PFSK-1 (cell line): Measurements from ENCODE around the gene NME4.

Source experiments
- FOXP2 ChIP-seq: optimal IDR thresholded peaks from 2 replicates; pipeline ENCODE3; 2011; ENCODE audit warnings: borderline replicate concordance, control low read depth, inconsistent platforms; ENCODE audit not compliant: insufficient read depth; ENCODE audit errors: extremely low read length, extremely low read depth
- POLR2AphosphoS5 ChIP-seq: IDR thresholded peaks from 2 replicates; pipeline ENCODE4 v1.6.1; 2012; ENCODE audit warnings: low read depth, mild to moderate bottlenecking, control low read depth, low read length, moderate library complexity
- SIN3A ChIP-seq: IDR thresholded peaks from 2 replicates; pipeline ENCODE4 v1.6.1; 2012; ENCODE audit warnings: mild to moderate bottlenecking, low read length, moderate library complexity, borderline replicate concordance; ENCODE audit not compliant: insufficient read depth
- TAF1 ChIP-seq: IDR thresholded peaks from 2 replicates; pipeline ENCODE4 v1.6.1; 2012; ENCODE audit warnings: low read length, control low read depth, borderline replicate concordance; ENCODE audit not compliant: insufficient read depth
- TF ChIP-seq, protein P1 (sequence below), 2 experiments: IDR thresholded peaks; 2 replicates each; pipeline versions ENCODE4 v1.6.1 to v1.8.0; 2011 to 2012; ENCODE audit warnings: low read depth in 2 of 2, low read length in 2 of 2, control low read depth in 1 of 2, inconsistent platforms in 1 of 2, mild to moderate bottlenecking in 1 of 2, moderate library complexity in 1 of 2; ENCODE audit not compliant: insufficient read depth in 1 of 2

Gene NME4

DNA sequence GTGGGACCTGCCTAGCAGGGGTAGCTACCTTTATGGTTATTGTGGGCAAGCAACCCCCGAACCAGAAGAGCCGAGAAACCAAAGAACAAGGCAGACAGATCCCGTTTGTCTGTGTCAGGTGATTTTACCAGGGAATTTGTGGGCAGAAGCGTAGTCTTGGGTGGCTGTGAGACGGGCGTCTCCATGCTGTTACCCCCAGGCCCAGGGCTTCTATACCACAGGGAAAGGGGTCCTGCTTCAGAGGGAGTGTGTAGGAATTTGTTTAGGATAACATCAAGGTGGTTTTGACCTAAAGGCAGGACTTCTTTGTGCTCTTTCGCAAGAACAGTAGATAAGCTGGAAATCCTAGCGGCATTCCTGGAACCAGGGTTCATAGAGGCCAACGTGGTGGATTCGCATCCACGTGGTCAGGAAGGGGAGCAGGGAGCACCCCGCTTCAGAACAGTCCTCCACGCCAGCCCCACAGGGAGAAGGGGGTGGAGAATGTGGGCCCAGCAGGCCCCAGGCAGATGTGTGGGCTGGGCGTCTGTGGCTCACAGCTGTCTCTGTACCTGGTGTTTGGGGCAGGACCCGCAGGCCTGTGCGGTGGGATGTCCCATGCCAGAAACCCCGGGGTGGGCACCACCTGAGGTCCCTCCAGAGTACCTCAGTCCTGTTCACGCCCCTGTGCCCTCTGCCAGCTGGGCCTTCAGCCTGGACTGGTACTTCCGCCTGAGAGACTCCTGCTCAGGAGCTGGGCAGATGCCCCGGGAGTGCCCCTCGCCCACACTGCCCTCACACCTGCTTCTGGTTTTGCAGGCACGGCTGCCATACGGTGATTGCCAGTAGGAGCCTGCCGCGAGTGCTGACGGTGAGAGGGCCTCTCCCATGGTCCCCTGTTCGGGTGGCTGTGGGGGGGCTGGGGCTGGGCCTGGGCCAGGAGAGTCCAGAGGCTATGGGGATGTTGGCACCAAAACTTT is 8.8 kb downstream of the NME4 start:
- TF ChIP-seq TAF1 (no peak), SIN3A (no peak), FOXP2 (no peak), POLR2AphosphoS5 (no peak)
- TF ChIP-seq, protein P1, sequence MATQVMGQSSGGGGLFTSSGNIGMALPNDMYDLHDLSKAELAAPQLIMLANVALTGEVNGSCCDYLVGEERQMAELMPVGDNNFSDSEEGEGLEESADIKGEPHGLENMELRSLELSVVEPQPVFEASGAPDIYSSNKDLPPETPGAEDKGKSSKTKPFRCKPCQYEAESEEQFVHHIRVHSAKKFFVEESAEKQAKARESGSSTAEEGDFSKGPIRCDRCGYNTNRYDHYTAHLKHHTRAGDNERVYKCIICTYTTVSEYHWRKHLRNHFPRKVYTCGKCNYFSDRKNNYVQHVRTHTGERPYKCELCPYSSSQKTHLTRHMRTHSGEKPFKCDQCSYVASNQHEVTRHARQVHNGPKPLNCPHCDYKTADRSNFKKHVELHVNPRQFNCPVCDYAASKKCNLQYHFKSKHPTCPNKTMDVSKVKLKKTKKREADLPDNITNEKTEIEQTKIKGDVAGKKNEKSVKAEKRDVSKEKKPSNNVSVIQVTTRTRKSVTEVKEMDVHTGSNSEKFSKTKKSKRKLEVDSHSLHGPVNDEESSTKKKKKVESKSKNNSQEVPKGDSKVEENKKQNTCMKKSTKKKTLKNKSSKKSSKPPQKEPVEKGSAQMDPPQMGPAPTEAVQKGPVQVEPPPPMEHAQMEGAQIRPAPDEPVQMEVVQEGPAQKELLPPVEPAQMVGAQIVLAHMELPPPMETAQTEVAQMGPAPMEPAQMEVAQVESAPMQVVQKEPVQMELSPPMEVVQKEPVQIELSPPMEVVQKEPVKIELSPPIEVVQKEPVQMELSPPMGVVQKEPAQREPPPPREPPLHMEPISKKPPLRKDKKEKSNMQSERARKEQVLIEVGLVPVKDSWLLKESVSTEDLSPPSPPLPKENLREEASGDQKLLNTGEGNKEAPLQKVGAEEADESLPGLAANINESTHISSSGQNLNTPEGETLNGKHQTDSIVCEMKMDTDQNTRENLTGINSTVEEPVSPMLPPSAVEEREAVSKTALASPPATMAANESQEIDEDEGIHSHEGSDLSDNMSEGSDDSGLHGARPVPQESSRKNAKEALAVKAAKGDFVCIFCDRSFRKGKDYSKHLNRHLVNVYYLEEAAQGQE (IDR thresholded peaks at IDR 0.05; ENCODE audit: insufficient read depth in 1 of 2, low read depth in 2 of 2, low read length in 2 of 2): no peak

DNA sequence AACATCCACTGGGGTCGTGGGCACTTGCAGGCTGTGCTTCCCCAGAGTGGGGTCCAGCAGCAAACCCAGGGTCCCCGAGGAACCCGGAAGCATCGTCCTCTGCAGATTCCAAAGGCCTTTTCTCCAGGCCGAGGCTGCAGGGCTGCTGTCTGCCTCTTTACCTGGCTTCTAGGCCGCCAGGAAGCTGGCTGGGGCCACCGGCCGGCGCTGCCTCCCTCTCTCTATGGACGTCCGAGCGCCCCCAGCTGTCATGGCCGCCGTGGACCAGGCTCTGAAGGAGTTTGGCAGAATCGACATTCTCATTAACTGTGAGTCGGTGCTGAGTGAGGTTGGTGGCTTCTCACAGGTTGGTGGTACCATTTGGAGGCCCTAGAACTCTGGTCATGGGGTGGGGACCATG is 10.3 kb downstream of the NME4 start:
- TF ChIP-seq POLR2AphosphoS5 (no peak), TAF1 (no peak), SIN3A (no peak), FOXP2 (no peak)
- TF ChIP-seq, protein P1 (IDR thresholded peaks at IDR 0.05; ENCODE audit: insufficient read depth in 1 of 2, low read depth in 2 of 2, low read length in 2 of 2): no peak

DNA sequence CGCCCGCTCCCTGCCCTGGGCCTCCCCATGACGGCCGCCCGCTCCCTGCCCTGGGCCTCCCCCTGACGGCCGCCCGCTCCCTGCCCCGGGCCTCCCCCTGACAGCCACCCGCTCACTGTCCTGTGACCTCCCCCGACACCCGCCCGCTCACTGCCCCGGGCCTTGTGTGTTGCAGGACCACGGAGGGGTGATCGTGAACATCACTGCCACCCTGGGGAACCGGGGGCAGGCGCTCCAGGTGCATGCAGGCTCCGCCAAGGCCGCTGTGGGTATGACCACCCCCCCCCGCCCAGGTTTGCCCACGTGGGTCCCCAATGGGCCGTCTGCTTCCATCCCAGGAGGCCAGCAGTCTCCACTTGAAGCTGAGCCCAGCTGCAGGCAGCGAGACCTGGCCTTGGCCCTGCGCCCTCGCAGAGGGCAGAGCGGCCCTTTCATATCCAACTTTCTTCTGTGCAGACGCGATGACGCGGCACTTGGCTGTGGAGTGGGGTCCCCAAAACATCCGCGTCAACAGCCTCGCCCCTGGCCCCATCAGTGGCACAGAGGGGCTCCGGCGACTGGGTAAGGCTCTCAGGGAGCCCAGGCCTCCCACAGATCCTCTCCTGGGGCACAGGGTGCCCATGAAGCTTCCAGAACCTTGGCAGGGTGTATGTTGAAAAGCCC is 13.6 kb downstream of the NME4 start:
- TF ChIP-seq, protein P1 (IDR thresholded peaks at IDR 0.05; ENCODE audit: insufficient read depth in 1 of 2, low read depth in 2 of 2, low read length in 2 of 2): no peak
- no peak for TF ChIP-seq POLR2AphosphoS5
- no peak for TF ChIP-seq FOXP2
- TF ChIP-seq SIN3A: no peak
- TF ChIP-seq TAF1: no peak

DNA sequence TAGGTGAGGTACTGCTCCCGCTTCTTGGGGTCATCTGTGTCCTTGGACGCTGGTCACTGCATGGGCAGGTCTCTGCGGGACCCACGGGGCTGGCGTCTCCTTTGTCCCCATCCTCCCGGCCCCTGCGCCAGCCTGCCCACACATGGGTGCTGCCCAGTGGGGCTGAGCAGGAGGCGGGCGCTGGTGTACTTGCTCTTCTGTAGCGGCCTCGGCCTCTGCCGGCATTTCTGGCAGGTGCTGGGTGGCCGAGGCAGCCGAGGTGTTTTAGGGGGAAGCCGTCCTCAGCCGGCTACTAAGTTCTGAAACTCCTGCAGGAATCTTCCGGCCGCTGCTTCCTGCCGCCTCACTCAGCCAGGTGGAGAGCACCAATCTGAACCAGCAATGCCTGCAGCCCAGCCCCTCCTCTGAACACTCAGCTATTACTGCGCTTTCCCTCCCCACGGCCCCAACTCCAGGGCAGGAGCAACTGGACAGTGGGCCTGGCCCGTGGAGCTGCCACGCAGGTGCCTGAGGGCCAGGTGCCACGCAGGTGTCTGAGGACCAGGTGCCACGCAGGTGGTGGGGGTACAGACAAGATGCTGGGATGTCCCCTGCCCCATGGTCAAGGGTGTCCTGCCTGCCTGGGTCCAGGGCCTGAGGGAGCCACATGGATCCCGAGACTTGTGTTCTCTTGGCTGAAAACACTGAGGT is 14.7 kb downstream of the NME4 start:
- TF ChIP-seq, protein P1 (IDR thresholded peaks at IDR 0.05; ENCODE audit: insufficient read depth in 1 of 2, low read depth in 2 of 2, low read length in 2 of 2): no peak
- TF ChIP-seq FOXP2 (no peak), POLR2AphosphoS5 (no peak), SIN3A (no peak), TAF1 (no peak)
